ENCODE data around the gene PKD2.
"Not testable (repeated sequence)": the region's sequence is repeated elsewhere in the genome, so short reads cannot be mapped to it uniquely, and the experiment has no call there.

The PKD2 gene

GRCh38 chr4:88102026-88102425 is 94.6 kb downstream of the PKD2 start:
- no peak for DNase-seq
- H3K4me3 ChIP-seq (ENCODE audit: insufficient read depth, low read depth, low read length, poor library complexity, severe bottlenecking) = no peak overlapping the region
- H3K27ac ChIP-seq (ENCODE audit: insufficient read depth, low read length, poor library complexity, severe bottlenecking) = no peak overlapping the region
- H3K9me3 ChIP-seq (ENCODE audit: control insufficient read depth, low read length) = no peaks in the 10 kb centered on the region
- H3K4me1 ChIP-seq (ENCODE audit: control insufficient read depth, insufficient read depth, low read length, poor library complexity, severe bottlenecking) = no peaks in the 10 kb centered on the region
- no peaks in the 10 kb centered on the region for H3K36me3 ChIP-seq (ENCODE audit: control insufficient read depth, insufficient read depth, low read length)
- H3K27me3 ChIP-seq (replicated peaks; ENCODE audit: control insufficient read depth, insufficient read depth, low read length, poor library complexity, severe bottlenecking) = no peaks in the 10 kb centered on the region

- Histone ChIP-seq H3K27me3 (replicated peaks; ENCODE audit: control insufficient read depth, insufficient read depth, low read length, poor library complexity, severe bottlenecking) (no peaks in the 10 kb centered on the region), H3K4me3 (ENCODE audit: insufficient read depth, low read depth, low read length, poor library complexity, severe bottlenecking) (no peak overlapping the region), H3K9me3 (ENCODE audit: control insufficient read depth, low read length) (no peaks in the 10 kb centered on the region), H3K4me1 (ENCODE audit: control insufficient read depth, insufficient read depth, low read length, poor library complexity, severe bottlenecking) (no peaks in the 10 kb centered on the region), H3K27ac (ENCODE audit: insufficient read depth, low read length, poor library complexity, severe bottlenecking) (no peak overlapping the region), H3K36me3 (ENCODE audit: control insufficient read depth, insufficient read depth, low read length) (no peaks in the 10 kb centered on the region)
- no peak for DNase-seq
Measured at GRCh38 chr4:88104902-88105610, 97.6 kb downstream of the PKD2 start.

- H3K4me3 ChIP-seq (ENCODE audit: insufficient read depth, low read depth, low read length, poor library complexity, severe bottlenecking) = no peak overlapping the region
- H3K4me1 ChIP-seq (ENCODE audit: control insufficient read depth, insufficient read depth, low read length, poor library complexity, severe bottlenecking) = no peaks in the 10 kb centered on the region
- DNase-seq = no peak
- H3K27me3 ChIP-seq (replicated peaks; ENCODE audit: control insufficient read depth, insufficient read depth, low read length, poor library complexity, severe bottlenecking) = no peaks in the 10 kb centered on the region
- H3K9me3 ChIP-seq (ENCODE audit: control insufficient read depth, low read length) = no peaks in the 10 kb centered on the region
- H3K27ac ChIP-seq (ENCODE audit: insufficient read depth, low read length, poor library complexity, severe bottlenecking) = no peak overlapping the region
- no peaks in the 10 kb centered on the region for H3K36me3 ChIP-seq (ENCODE audit: control insufficient read depth, insufficient read depth, low read length)
Measured at GRCh38 chr4:88106205-88106604, 98.8 kb downstream of the PKD2 start.

GRCh38 chr4:88107406-88108107 is 100.1 kb downstream of the PKD2 start:
- Histone ChIP-seq H3K27ac (ENCODE audit: insufficient read depth, low read length, poor library complexity, severe bottlenecking) (no peak overlapping the region), H3K4me1 (ENCODE audit: control insufficient read depth, insufficient read depth, low read length, poor library complexity, severe bottlenecking) (no peaks in the 10 kb centered on the region), H3K36me3 (ENCODE audit: control insufficient read depth, insufficient read depth, low read length) (no peaks in the 10 kb centered on the region), H3K27me3 (replicated peaks; ENCODE audit: control insufficient read depth, insufficient read depth, low read length, poor library complexity, severe bottlenecking) (no peaks in the 10 kb centered on the region), H3K9me3 (ENCODE audit: control insufficient read depth, low read length) (no peaks in the 10 kb centered on the region), H3K4me3 (ENCODE audit: insufficient read depth, low read depth, low read length, poor library complexity, severe bottlenecking) (no peak overlapping the region)
- no peak for DNase-seq

GRCh38 chr4:88108108-88108465 is 100.7 kb downstream of the PKD2 start:
- H3K27ac ChIP-seq (ENCODE audit: insufficient read depth, low read length, poor library complexity, severe bottlenecking); H3K4me3 ChIP-seq (ENCODE audit: insufficient read depth, low read depth, low read length, poor library complexity, severe bottlenecking); DNase-seq; H3K27me3 ChIP-seq (replicated peaks; ENCODE audit: control insufficient read depth, insufficient read depth, low read length, poor library complexity, severe bottlenecking); H3K4me1 ChIP-seq (ENCODE audit: control insufficient read depth, insufficient read depth, low read length, poor library complexity, severe bottlenecking); H3K9me3 ChIP-seq (ENCODE audit: control insufficient read depth, low read length); H3K36me3 ChIP-seq (ENCODE audit: control insufficient read depth, insufficient read depth, low read length): not testable (repeated sequence)

- H3K36me3 ChIP-seq (ENCODE audit: control insufficient read depth, insufficient read depth, low read length) = no peaks in the 10 kb centered on the region
- H3K4me3 ChIP-seq (ENCODE audit: insufficient read depth, low read depth, low read length, poor library complexity, severe bottlenecking) = no peak overlapping the region
- H3K4me1 ChIP-seq (ENCODE audit: control insufficient read depth, insufficient read depth, low read length, poor library complexity, severe bottlenecking) = no peaks in the 10 kb centered on the region
- DNase-seq = no peak
- H3K27me3 ChIP-seq (replicated peaks; ENCODE audit: control insufficient read depth, insufficient read depth, low read length, poor library complexity, severe bottlenecking) = no peaks in the 10 kb centered on the region
- H3K9me3 ChIP-seq (ENCODE audit: control insufficient read depth, low read length) = no peaks in the 10 kb centered on the region
- no peak overlapping the region for H3K27ac ChIP-seq (ENCODE audit: insufficient read depth, low read length, poor library complexity, severe bottlenecking)
Measured at GRCh38 chr4:88108747-88109122, 101.3 kb downstream of the PKD2 start.

GRCh38 chr4:88109123-88109881 is 101.9 kb downstream of the PKD2 start:
- no peak overlapping the region for H3K4me3 ChIP-seq (ENCODE audit: insufficient read depth, low read depth, low read length, poor library complexity, severe bottlenecking)
- H3K27me3 ChIP-seq (replicated peaks; ENCODE audit: control insufficient read depth, insufficient read depth, low read length, poor library complexity, severe bottlenecking) = no peaks in the 10 kb centered on the region
- no peaks in the 10 kb centered on the region for H3K9me3 ChIP-seq (ENCODE audit: control insufficient read depth, low read length)
- H3K27ac ChIP-seq (ENCODE audit: insufficient read depth, low read length, poor library complexity, severe bottlenecking) = no peak overlapping the region
- no peak for DNase-seq
- no peaks in the 10 kb centered on the region for H3K36me3 ChIP-seq (ENCODE audit: control insufficient read depth, insufficient read depth, low read length)
- H3K4me1 ChIP-seq (ENCODE audit: control insufficient read depth, insufficient read depth, low read length, poor library complexity, severe bottlenecking) = no peaks in the 10 kb centered on the region

- Histone ChIP-seq H3K9me3 (ENCODE audit: control insufficient read depth, low read length) (no peaks in the 10 kb centered on the region), H3K27ac (ENCODE audit: insufficient read depth, low read length, poor library complexity, severe bottlenecking) (no peak overlapping the region), H3K36me3 (ENCODE audit: control insufficient read depth, insufficient read depth, low read length) (no peaks in the 10 kb centered on the region), H3K4me1 (ENCODE audit: control insufficient read depth, insufficient read depth, low read length, poor library complexity, severe bottlenecking) (no peaks in the 10 kb centered on the region), H3K27me3 (replicated peaks; ENCODE audit: control insufficient read depth, insufficient read depth, low read length, poor library complexity, severe bottlenecking) (no peaks in the 10 kb centered on the region), H3K4me3 (ENCODE audit: insufficient read depth, low read depth, low read length, poor library complexity, severe bottlenecking) (no peak overlapping the region)
- DNase-seq = no peak
Measured at GRCh38 chr4:88110826-88111225, 103.4 kb downstream of the PKD2 start.

GRCh38 chr4:88112856-88113255 is 105.4 kb downstream of the PKD2 start:
- Histone ChIP-seq H3K9me3 (ENCODE audit: control insufficient read depth, low read length) (no peaks in the 10 kb centered on the region), H3K4me3 (ENCODE audit: insufficient read depth, low read depth, low read length, poor library complexity, severe bottlenecking) (no peak overlapping the region), H3K27me3 (replicated peaks; ENCODE audit: control insufficient read depth, insufficient read depth, low read length, poor library complexity, severe bottlenecking) (no peaks in the 10 kb centered on the region), H3K36me3 (ENCODE audit: control insufficient read depth, insufficient read depth, low read length) (no peaks in the 10 kb centered on the region), H3K27ac (ENCODE audit: insufficient read depth, low read length, poor library complexity, severe bottlenecking) (no peak overlapping the region), H3K4me1 (ENCODE audit: control insufficient read depth, insufficient read depth, low read length, poor library complexity, severe bottlenecking) (no peaks in the 10 kb centered on the region)
- no peak for DNase-seq

GRCh38 chr4:88115587-88115986 is 108.2 kb downstream of the PKD2 start:
- Histone ChIP-seq H3K9me3 (ENCODE audit: control insufficient read depth, low read length) (peaks cover 8% of the 10 kb centered on the region), H3K4me3 (ENCODE audit: insufficient read depth, low read depth, low read length, poor library complexity, severe bottlenecking) (no peak overlapping the region), H3K27me3 (replicated peaks; ENCODE audit: control insufficient read depth, insufficient read depth, low read length, poor library complexity, severe bottlenecking) (no peaks in the 10 kb centered on the region), H3K4me1 (ENCODE audit: control insufficient read depth, insufficient read depth, low read length, poor library complexity, severe bottlenecking) (no peaks in the 10 kb centered on the region), H3K36me3 (ENCODE audit: control insufficient read depth, insufficient read depth, low read length) (no peaks in the 10 kb centered on the region), H3K27ac (ENCODE audit: insufficient read depth, low read length, poor library complexity, severe bottlenecking) (no peak overlapping the region)
- no peak for DNase-seq

Data from effector memory CD4-positive, alpha-beta T cell (primary cell).